HEK293 (cell line): ENCODE measurements around the gene CLMN.

ENCODE experiments used
- CTCF ChIA-PET: fragments of 350-600 bp; formaldehyde crosslinking; extraction: SDS; loops from one replicate; lab custom pipeline; 2021; ENCODE audit warnings: antibody characterized with exemption; lab: Yijun Ruan, JAX
- POLR2A ChIA-PET: fragments of 300-600 bp; formaldehyde crosslinking; extraction: SDS; loops from one replicate; lab custom pipeline; 2020; ENCODE audit warnings: antibody characterized with exemption, inconsistent platforms; lab: Yijun Ruan, JAX
- H3K27ac ChIP-seq: fragments of 200-500 bp; sonication (Bioruptor generic); 2 replicates; pipeline ENCODE4 v1.5.1; 2014; ENCODE audit warnings: low read depth, low read length, control low read depth, inconsistent platforms; ENCODE audit errors: extremely low read depth
- H3K36me3 ChIP-seq, 2 experiments: fragments of 200-500 bp in 1 of 2; sonication (Bioruptor generic) in 1 of 2; 1 replicate in 1 of 2; 2 replicates in 1 of 2; pipeline ENCODE4 v1.5.1; 2014 to 2017; ENCODE audit warnings: inconsistent platforms in 2 of 2, low read length in 2 of 2; ENCODE audit not compliant: control insufficient read depth in 2 of 2, insufficient read depth in 1 of 2
- H3K4me1 ChIP-seq: fragments of 200-500 bp; sonication (Bioruptor generic); 2 replicates; pipeline ENCODE4 v1.5.1; 2014; ENCODE audit warnings: mild to moderate bottlenecking, low read length, inconsistent platforms; ENCODE audit not compliant: control insufficient read depth, insufficient read depth
- H3K4me3 ChIP-seq: 2 replicates; pipeline ENCODE4 v1.5.1; 2011; ENCODE audit warnings: low read depth, mild to moderate bottlenecking, control low read depth, low read length, moderate library complexity
- H3K9me3 ChIP-seq: fragments of 200-500 bp; sonication (Bioruptor generic); 2 replicates; pipeline ENCODE4 v1.5.1; 2014; ENCODE audit warnings: low read depth, low read length, inconsistent platforms; ENCODE audit not compliant: control insufficient read depth, insufficient read depth
- BCL6B ChIP-seq: fragments of 450-650 bp; formaldehyde crosslinking; IDR thresholded peaks from 2 replicates; pipeline ENCODE4 v1.5.1; 2017; ENCODE audit warnings: missing biosample characterization, missing genetic modification characterization
- IKZF3 ChIP-seq: fragments of 450-650 bp; IDR thresholded peaks from 2 replicates; pipeline ENCODE4 v1.5.0; 2018; ENCODE audit warnings: missing biosample characterization, mild to moderate bottlenecking, missing genetic modification characterization, moderate library complexity
- KLF10 ChIP-seq: fragments of 450-650 bp; IDR thresholded peaks from 2 replicates; pipeline ENCODE4 v1.5.1; 2018; ENCODE audit warnings: missing biosample characterization, mild to moderate bottlenecking, missing genetic modification characterization
- ZBTB26 ChIP-seq: fragments of 450-650 bp; formaldehyde crosslinking; optimal IDR thresholded peaks from 2 replicates; pipeline ENCODE3; 2016; ENCODE audit warnings: missing biosample characterization, mild to moderate bottlenecking, missing genetic modification characterization
- ZNF114 ChIP-seq: fragments of 450-650 bp; formaldehyde crosslinking; IDR thresholded peaks from 2 replicates; pipeline ENCODE4 v1.5.0; 2017; ENCODE audit warnings: missing biosample characterization, missing genetic modification characterization
- ZNF174 ChIP-seq: fragments of 450-650 bp; formaldehyde crosslinking; IDR thresholded peaks from 2 replicates; pipeline ENCODE4 v1.5.0; 2017; ENCODE audit warnings: missing biosample characterization, mild to moderate bottlenecking, missing genetic modification characterization
- ZNF19 ChIP-seq: fragments of 450-650 bp; formaldehyde crosslinking; IDR thresholded peaks from 2 replicates; pipeline ENCODE4; 2016; ENCODE audit warnings: missing biosample characterization, missing genetic modification characterization, low read depth
- ZNF585B ChIP-seq: fragments of 450-650 bp; formaldehyde crosslinking; IDR thresholded peaks from 2 replicates; pipeline ENCODE4 v1.5.1; 2016; ENCODE audit warnings: missing biosample characterization, missing genetic modification characterization
- ZNF692 ChIP-seq: fragments of 450-650 bp; formaldehyde crosslinking; IDR thresholded peaks from 2 replicates; pipeline ENCODE4 v1.5.1; 2016; ENCODE audit warnings: missing biosample characterization, missing genetic modification characterization
- ZNF768 ChIP-seq: fragments of 450-650 bp; formaldehyde crosslinking; IDR thresholded peaks from 2 replicates; pipeline ENCODE4 v1.5.1; 2018; ENCODE audit warnings: missing biosample characterization, mild to moderate bottlenecking, missing genetic modification characterization
- ZNF791 ChIP-seq: fragments of 450-650 bp; formaldehyde crosslinking; IDR thresholded peaks from 2 replicates; pipeline ENCODE4 v1.5.1; 2016; ENCODE audit warnings: missing biosample characterization, missing genetic modification characterization
- ZNF843 ChIP-seq: fragments of 450-650 bp; formaldehyde crosslinking; IDR thresholded peaks from 2 replicates; pipeline ENCODE4 v1.5.1; 2016; ENCODE audit warnings: missing biosample characterization, missing genetic modification characterization
- TF ChIP-seq, protein P1 (sequence below): fragments of 450-650 bp; formaldehyde crosslinking; IDR thresholded peaks from 2 replicates; pipeline ENCODE4 v1.5.1; 2017; ENCODE audit warnings: missing biosample characterization, missing genetic modification characterization
- TF ChIP-seq, protein P2 (sequence below): fragments of 450-650 bp; formaldehyde crosslinking; IDR thresholded peaks from 2 replicates; pipeline ENCODE4 v1.5.1; 2017; ENCODE audit warnings: missing biosample characterization, mild to moderate bottlenecking, missing genetic modification characterization, moderate library complexity
- TF ChIP-seq, protein P3 (sequence below): fragments of 450-650 bp; IDR thresholded peaks from 2 replicates; pipeline ENCODE4 v1.5.1; 2018; ENCODE audit warnings: missing biosample characterization, missing genetic modification characterization
- TF ChIP-seq, protein P4 (sequence below): fragments of 450-650 bp; formaldehyde crosslinking; IDR thresholded peaks from 2 replicates; pipeline ENCODE4 v1.5.1; 2016; ENCODE audit warnings: missing biosample characterization, missing genetic modification characterization
- TF ChIP-seq, protein P5 (sequence below): fragments of 450-650 bp; IDR thresholded peaks from 2 replicates; pipeline ENCODE4 v1.5.1; 2018; ENCODE audit warnings: missing biosample characterization, mild to moderate bottlenecking, missing genetic modification characterization

CLMN gene

DNA sequence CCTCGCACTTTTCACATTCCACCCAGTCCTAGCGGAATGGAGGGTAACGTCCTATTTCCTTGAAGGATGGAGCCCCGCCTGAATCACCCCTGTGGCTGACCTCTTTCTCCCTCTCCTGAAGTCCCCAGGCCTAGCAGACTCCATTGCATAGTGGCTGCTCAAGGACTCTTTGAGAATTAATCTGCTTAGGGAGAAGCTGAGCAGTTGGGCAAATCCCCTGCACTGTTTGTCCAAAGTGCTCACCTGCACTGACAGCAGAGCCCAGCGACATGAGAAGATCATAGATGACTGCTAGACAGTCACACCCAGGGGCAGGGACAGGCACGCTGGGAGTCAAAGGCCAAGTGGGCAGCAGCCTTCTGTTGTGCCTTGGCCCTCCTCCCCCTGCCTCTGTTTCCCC is 124.7 kb downstream of the CLMN start (continued):
- TF ChIP-seq BCL6B (tag by site-specific recombination) (no peak), ZNF843 (no peak)

DNA sequence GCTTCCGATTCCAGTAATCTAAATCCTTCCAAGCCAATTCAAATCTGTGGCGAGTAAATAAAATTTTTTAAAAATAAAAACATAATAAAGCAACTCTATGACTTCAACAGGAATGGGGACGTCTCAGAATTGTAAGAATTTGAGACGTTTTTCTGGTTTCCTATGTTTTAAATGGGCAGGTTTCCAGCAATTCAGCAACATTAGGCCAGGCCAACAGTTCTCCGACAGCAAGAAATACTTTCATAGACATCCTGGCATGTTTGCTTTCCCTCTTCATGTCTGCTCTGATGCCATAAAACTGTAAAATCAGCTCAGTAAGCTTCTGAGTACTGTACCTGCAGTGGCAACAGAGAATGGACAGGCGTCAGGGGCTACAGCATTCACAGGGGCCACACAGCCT is 126.6 kb downstream of the CLMN start:
- H3K36me3 ChIP-seq, result no peaks in the 10 kb centered on the region
- H3K4me3 ChIP-seq, result no peak overlapping the region
- no peaks in the 10 kb centered on the region for H3K4me1 ChIP-seq
- H3K9me3 ChIP-seq, result no peaks in the 10 kb centered on the region
- TF ChIP-seq ZNF174 (tag by site-specific recombination) (no peak), ZNF692 (tag by site-specific recombination) (no peak), ZBTB26 (no peak)
- TF ChIP-seq, protein P1, sequence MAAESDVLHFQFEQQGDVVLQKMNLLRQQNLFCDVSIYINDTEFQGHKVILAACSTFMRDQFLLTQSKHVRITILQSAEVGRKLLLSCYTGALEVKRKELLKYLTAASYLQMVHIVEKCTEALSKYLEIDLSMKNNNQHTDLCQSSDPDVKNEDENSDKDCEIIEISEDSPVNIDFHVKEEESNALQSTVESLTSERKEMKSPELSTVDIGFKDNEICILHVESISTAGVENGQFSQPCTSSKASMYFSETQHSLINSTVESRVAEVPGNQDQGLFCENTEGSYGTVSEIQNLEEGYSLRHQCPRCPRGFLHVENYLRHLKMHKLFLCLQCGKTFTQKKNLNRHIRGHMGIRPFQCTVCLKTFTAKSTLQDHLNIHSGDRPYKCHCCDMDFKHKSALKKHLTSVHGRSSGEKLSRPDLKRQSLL (tag by site-specific recombination), result no peak
- TF ChIP-seq, protein P2, sequence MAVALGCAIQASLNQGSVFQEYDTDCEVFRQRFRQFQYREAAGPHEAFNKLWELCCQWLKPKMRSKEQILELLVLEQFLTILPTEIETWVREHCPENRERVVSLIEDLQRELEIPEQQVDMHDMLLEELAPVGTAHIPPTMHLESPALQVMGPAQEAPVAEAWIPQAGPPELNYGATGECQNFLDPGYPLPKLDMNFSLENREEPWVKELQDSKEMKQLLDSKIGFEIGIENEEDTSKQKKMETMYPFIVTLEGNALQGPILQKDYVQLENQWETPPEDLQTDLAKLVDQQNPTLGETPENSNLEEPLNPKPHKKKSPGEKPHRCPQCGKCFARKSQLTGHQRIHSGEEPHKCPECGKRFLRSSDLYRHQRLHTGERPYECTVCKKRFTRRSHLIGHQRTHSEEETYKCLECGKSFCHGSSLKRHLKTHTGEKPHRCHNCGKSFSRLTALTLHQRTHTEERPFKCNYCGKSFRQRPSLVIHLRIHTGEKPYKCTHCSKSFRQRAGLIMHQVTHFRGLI (tag by site-specific recombination), result no peak
- CTCF ChIA-PET, result interaction anchor here (1.2 kb wide), 1 partner anchor 80 kb away, joined by 3 read pairs; no protein-coding TSS in a partner anchor
- POLR2A ChIA-PET, result no interaction called here
- H3K27ac ChIP-seq, result no peak overlapping the region

DNA sequence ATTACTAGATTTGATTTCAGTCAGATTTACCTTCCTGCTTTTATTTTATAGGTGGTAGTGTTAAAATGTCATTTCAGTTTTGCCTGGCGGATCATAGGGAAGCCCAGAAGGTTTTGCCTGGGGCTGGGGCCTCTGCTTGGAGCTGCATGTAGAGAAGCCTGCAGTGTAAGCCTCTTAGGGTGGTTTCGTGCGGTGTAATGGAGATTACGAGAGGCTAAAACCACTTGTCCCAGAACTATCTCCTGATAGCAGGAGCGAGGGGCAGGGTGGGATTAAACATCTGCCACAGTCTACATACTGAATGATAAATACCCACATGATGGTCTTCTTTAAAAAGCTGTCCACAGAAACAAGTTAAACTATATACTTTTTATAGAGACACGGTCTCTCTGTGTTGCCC is 127.4 kb downstream of the CLMN start:
- Histone ChIP-seq H3K4me1 (no peaks in the 10 kb centered on the region), H3K4me3 (no peak overlapping the region), H3K9me3 (no peaks in the 10 kb centered on the region), H3K27ac (no peak overlapping the region)
- CTCF ChIA-PET, result no interaction called here
- POLR2A ChIA-PET, result no interaction called here
- TF ChIP-seq, protein P3, sequence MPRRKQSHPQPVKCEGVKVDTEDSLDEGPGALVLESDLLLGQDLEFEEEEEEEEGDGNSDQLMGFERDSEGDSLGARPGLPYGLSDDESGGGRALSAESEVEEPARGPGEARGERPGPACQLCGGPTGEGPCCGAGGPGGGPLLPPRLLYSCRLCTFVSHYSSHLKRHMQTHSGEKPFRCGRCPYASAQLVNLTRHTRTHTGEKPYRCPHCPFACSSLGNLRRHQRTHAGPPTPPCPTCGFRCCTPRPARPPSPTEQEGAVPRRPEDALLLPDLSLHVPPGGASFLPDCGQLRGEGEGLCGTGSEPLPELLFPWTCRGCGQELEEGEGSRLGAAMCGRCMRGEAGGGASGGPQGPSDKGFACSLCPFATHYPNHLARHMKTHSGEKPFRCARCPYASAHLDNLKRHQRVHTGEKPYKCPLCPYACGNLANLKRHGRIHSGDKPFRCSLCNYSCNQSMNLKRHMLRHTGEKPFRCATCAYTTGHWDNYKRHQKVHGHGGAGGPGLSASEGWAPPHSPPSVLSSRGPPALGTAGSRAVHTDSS, result no peak
- no peak for TF ChIP-seq ZNF585B (tag by site-specific recombination)
- TF ChIP-seq, all 188 proteins: peak for 0
- no peaks in the 10 kb centered on the region for H3K36me3 ChIP-seq

DNA sequence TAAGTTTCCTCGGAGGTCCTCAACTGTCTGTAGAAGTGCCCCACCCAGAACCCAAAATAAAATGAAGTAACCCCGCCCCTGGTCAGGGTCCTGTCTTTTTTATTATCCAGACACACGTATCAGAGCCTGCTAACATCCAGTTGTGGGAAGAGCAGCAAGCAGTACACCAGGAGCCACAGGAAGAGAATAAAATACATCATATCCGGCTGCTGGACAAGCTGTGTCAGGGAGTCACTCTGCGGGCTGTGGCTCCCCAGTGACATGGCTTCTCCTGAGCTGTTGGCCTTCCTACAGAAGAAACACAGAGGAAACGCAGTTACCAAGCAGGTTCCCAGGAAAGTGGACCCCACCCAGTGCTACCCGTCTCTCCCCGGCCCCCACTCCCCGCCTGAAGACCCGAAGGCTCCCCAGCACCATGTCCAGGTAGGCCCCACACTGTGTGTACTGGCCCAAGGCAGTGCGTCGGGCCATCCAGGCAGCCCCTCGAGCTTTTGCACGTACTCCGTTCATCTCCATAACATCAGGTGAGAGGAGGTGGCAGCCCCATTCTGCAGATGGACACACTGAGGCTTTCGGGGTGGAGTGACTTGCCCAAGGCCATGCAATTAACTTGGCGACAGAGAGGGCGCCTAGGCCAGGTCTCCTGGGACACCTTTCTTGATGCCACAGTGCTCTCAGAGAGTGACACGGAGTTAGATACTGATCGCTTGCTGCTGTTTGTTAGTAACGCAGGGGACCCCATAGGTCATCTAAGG is 128.1 kb downstream of the CLMN start:
- Histone ChIP-seq H3K9me3 (no peaks in the 10 kb centered on the region), H3K36me3 (no peaks in the 10 kb centered on the region), H3K27ac (no peak overlapping the region), H3K4me3 (no peak overlapping the region), H3K4me1 (no peaks in the 10 kb centered on the region)
- CTCF ChIA-PET, result no interaction called here
- POLR2A ChIA-PET, result no interaction called here
- TF ChIP-seq, protein P4, sequence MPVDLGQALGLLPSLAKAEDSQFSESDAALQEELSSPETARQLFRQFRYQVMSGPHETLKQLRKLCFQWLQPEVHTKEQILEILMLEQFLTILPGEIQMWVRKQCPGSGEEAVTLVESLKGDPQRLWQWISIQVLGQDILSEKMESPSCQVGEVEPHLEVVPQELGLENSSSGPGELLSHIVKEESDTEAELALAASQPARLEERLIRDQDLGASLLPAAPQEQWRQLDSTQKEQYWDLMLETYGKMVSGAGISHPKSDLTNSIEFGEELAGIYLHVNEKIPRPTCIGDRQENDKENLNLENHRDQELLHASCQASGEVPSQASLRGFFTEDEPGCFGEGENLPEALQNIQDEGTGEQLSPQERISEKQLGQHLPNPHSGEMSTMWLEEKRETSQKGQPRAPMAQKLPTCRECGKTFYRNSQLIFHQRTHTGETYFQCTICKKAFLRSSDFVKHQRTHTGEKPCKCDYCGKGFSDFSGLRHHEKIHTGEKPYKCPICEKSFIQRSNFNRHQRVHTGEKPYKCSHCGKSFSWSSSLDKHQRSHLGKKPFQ (tag by site-specific recombination), result no peak
- no peak for TF ChIP-seq ZNF791 (tag by site-specific recombination)
- no peak for TF ChIP-seq IKZF3 (tag by site-specific recombination)
- TF ChIP-seq, protein P5, sequence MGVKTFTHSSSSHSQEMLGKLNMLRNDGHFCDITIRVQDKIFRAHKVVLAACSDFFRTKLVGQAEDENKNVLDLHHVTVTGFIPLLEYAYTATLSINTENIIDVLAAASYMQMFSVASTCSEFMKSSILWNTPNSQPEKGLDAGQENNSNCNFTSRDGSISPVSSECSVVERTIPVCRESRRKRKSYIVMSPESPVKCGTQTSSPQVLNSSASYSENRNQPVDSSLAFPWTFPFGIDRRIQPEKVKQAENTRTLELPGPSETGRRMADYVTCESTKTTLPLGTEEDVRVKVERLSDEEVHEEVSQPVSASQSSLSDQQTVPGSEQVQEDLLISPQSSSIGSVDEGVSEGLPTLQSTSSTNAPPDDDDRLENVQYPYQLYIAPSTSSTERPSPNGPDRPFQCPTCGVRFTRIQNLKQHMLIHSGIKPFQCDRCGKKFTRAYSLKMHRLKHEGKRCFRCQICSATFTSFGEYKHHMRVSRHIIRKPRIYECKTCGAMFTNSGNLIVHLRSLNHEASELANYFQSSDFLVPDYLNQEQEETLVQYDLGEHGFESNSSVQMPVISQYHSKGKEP (tag by site-specific recombination), result no peak
- no peak for TF ChIP-seq KLF10 (tag by site-specific recombination)
- no peak for TF ChIP-seq ZNF768
- TF ChIP-seq ZNF114 (tag by site-specific recombination), result no peak
- no peak for TF ChIP-seq ZNF19
